ENCODE measurements around the gene TAF8.

DNA sequence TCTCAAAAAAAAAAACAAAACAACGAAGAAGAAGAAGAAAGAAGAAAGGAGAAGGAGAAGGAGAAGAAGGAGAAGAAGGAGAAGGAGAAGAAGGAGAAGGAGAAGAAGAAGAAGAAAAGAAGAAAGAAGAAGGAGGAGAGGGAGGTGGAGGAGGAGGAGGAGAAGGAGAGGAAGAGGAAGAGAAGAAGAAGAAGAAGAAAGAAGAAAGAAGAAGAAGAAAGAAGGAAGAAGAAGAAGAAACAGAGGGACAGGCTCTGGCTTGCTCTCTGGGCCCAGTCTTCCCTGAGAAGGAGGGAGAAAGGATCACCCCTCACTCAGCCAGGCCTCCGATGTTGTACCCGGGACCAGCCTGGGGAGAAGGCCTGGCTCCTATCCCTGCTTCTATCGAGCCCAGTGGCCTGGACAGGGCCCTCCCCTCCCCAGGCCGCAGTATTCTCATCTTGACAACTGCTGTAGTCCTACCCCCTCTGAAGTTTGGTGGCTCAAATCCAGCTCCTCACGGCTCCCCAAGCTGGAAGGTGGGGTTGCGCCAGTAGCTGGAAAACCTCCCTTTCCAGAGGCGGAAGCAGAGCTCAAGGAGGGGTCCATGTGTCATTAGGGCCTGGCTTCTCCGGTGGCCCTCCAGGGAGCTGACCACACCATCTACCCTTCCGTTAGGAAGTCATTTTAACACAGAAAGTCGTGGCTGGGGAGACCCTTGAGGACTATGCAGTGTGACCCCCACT lies 73.2 kb downstream of the TAF8 start:
- TF ChIP-seq, protein P1, sequence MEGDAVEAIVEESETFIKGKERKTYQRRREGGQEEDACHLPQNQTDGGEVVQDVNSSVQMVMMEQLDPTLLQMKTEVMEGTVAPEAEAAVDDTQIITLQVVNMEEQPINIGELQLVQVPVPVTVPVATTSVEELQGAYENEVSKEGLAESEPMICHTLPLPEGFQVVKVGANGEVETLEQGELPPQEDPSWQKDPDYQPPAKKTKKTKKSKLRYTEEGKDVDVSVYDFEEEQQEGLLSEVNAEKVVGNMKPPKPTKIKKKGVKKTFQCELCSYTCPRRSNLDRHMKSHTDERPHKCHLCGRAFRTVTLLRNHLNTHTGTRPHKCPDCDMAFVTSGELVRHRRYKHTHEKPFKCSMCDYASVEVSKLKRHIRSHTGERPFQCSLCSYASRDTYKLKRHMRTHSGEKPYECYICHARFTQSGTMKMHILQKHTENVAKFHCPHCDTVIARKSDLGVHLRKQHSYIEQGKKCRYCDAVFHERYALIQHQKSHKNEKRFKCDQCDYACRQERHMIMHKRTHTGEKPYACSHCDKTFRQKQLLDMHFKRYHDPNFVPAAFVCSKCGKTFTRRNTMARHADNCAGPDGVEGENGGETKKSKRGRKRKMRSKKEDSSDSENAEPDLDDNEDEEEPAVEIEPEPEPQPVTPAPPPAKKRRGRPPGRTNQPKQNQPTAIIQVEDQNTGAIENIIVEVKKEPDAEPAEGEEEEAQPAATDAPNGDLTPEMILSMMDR (optimal IDR thresholded peaks at IDR 0.05 in 1 of 3, IDR thresholded peaks at IDR 0.05 in 1 of 3, conservative IDR thresholded peaks at IDR 0.05 in 1 of 3; ENCODE audit: extremely low read depth in 1 of 3, insufficient read depth in 2 of 3, low read length in 3 of 3), result no peak
- TF ChIP-seq EZH2 (IDR thresholded peaks at IDR 0.05; ENCODE audit: low read length), result no peak
